ENCODE measurements around the gene RHOG. TPM values are rescaled to one million over a fixed set of nuclear protein-coding genes. Genes with fewer than 3 reads are reported as not detected.

RHOG gene
- total RNA-seq: 9.2 and 19.7 TPM in 2 replicates

DNA sequence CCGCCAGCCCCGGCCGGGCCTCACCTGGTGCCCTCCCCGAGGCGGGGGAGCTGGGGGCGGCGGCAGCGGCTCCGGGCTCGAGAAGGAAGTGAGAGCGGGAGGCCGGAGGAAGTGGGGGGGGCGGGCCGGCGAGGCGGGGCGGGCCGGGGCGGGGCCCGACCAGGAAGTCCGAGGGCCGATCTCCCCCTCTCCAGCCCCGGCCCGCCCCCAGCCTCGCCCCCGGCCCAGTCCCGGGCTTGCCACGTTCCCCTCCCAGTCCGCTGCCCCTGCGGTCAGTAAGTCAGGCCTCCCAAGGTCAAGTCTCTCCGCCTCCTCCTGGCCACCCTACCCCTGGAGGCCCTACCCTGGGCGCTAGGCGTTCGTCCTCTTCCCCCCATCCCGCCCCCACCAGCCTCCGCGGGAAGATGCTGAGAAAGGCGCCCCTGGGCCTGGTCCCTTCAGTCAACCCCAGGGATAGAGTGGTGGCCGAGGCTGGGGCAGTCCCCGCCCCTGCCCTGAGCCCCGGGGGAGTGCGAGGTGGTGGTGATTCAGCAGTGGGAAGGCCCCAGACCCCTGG is at the start of gene RHOG:
TSS of gene RHOG (minus strand) at position 90 of the 556 bp plus-strand sequence. CDS start 12,821 bp downstream, outside the sequence.

DNA sequence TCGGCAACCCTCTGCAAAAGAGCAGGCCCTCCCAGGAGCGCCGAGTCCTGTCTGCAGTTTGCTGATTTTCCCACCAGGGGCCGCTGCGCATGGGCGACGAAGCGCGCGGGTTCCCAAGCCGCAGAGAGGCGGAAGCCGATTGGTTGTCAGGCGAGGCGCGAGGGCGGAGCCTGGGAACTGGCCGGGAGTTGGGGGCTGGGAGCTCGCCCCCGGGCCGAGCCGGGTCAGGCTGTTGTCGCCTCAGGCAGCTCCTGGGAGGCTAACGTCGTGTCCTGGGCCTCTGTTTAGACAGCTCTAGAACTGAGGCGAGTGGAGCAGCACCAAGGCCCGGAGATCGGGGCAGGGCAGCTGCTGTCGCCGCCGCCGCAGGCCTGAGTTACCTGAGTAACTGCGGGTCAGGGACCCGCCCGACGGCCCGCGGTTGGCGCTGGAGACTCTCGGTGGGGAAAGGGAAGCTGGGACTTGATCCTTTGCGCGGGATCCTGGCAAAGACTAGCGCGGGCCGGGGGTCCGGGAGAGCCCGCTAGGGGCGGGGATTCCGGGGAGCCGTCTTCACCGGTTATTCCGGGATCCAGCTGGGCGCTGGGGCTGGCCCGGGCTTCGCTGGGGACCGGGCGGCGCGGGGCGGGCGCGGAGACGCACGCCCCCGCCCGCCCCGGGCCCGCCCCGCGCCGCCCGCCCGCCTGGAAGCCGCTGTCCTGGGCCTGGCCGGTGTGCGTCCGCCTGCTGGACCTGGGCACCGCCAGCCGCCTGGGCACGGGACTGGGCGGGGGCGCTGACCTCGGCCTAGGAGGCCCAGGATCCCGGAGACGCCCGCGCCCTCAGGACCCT is 14.4 kb upstream of the RHOG start, which contains the start of gene STIM1:
TSS of gene STIM1 (plus strand) at position 688 of the 831 bp plus-strand sequence. CDS start 607 bp downstream, outside the sequence.

DNA sequence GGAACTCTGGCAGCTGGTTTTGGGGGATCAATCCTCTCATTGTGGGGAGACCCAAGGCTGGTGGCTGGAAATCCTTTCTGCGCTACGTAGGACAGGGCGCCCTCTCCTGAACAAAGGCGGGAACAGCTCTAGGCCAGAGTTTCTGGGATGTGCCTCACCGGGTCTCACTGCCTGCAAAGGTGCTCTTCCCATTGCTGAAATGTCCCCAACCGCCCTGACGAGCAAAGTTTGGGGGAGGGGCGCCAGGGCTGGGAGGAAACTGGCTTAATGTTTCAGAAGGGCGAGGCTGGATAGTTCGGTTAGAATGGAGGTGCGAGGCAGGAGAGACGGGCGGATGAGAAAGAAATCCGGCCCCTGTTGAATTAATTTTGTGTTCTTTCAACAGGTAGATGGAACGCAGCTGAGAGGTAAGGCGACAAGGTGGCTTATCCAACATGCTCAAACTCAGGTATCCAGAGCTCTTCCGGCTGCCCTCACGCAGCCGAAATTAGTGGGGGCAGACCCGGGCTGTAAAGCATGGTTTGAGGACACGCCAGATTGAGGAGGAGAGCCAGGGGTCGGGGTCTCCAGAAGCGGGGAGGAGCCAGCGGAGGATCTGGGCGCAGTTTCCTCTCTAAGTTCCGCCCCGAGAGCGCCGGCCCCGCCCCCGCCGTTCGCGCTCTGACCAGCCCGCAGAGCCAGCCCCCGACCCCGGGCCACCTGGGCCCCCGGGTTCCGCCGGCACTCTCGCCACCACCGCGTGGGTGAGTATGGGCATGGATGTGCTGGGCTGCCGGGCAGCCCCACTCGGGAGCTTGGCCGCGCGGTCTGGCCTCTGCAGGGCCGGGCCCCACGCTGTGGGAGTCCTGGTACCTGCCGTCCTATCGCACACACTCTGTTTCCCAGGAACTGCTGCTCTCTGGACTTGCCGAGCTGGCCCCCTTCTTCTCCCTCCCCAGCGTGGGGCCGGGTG is 32.6 kb downstream of the RHOG start, which contains the start of gene PGAP2:
TSS of gene PGAP2 (plus strand) at position 652 of the 952 bp plus-strand sequence. CDS start 2,700 bp downstream, outside the sequence.

DNA sequence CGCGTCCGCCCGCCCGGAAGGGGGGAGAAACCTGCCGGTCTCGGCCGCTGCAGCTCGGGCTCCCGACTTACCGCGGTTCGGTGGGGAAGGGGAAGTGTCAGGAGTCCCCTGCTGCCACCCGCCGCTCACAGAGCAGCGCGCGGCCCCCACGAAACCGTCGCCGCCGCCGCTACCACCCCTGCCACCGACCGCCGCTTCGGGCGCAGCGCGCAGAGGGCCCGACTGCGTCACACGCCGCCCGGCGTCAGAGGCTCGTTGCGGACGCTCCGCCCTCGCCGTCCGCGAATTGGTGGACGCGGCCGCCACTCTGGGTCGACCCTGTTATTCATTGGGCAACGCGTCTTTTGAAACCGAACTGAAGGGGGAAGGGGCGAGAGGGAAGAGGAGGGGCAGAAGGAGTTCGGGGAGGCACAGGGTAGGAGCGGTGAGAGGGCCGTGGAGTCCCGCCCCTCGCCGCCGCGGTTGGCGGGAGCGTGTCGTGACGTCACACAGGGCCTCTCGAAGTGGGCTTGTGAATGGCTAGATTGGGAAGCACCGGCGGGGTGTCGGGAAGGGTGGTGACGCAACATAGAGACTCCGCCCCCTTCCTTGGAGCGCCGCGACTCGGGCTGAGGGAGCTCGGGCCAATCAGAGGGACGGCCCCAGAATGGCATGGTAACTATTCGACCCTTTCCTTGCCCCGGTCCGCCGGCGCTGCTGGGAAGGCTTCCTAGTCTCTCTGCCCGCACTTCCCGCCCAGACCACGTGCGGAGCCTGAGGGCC is 43.2 kb downstream of the RHOG start, which contains the start of gene NUP98:
TSS of gene NUP98 (minus strand) at position 226 of the 762 bp plus-strand sequence. CDS start 15,437 bp downstream, outside the sequence.

Other genes starting within 250 kb of the RHOG start
- gene ART5, start 199.0 kb downstream of the RHOG start, total RNA-seq: not detected in 2 replicates
- gene ART1, start 195.8 kb downstream of the RHOG start, total RNA-seq: not detected in 2 replicates
- gene CHRNA10, start 169.6 kb downstream of the RHOG start, total RNA-seq: 0.59 and 0.88 TPM in 2 replicates
- 76.6 and 133 TPM in 2 replicates for gene NUP98, start 43.4 kb downstream of the RHOG start, total RNA-seq
- gene PGAP2, start 32.4 kb downstream of the RHOG start, total RNA-seq: 3.9 and 11.0 TPM in 2 replicates
- gene STIM1, start 14.7 kb upstream of the RHOG start, total RNA-seq: 28.7 and 35.6 TPM in 2 replicates